ENCODE data around the gene SORCS1.

The SORCS1 gene

DNA sequence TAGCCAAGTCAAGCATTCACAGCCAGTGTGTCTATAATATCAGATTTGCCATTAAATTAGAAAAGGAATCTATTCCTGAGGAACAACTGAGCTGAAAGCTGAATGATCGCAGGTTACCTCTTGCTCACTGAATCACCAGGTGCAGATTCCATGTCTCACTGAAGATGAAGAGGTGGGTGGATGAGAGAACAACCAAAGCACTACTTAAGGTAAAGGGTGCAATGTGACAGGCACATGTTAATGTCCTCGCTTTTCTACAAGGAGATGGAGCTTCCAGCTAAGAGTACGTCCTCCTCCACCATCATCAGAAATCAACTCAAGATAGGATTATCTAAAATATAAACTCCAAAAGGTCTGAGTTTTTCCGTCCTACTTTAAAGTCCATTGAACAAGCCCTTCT, 4.6 kb downstream of the SORCS1 start:
- no peak overlapping the region for H3K27ac ChIP-seq (ENCODE audit: low read length)

DNA sequence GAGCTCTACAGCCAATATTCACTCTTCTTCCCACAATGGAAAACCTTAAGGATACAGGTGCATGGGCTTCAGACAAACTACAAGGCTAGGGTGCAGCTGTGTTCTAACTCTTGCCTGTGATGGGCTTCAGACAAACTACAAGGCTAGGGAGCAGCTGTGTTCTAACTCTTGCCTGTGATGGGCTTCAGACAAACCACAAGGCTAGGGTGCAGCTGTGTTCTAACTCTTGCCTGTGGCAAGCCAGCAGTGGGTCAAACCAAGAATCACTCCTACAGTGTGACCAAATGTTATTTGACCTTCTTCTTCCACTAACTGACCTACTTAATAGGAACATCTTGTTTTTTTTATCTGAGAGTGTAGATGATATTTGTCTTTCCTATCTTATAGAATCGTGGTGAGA, 7.4 kb downstream of the SORCS1 start:
- no peaks in the 10 kb centered on the region for H3K79me2 ChIP-seq (ENCODE audit: low read length)
- TF ChIP-seq EZH2 (optimal IDR thresholded peaks at IDR 0.05; ENCODE audit: low read depth, low read length) (no peak), EZH2phosphoT487 (IDR thresholded peaks at IDR 0.05; ENCODE audit: low read length) (no peak)
- TF ChIP-seq, protein P1, sequence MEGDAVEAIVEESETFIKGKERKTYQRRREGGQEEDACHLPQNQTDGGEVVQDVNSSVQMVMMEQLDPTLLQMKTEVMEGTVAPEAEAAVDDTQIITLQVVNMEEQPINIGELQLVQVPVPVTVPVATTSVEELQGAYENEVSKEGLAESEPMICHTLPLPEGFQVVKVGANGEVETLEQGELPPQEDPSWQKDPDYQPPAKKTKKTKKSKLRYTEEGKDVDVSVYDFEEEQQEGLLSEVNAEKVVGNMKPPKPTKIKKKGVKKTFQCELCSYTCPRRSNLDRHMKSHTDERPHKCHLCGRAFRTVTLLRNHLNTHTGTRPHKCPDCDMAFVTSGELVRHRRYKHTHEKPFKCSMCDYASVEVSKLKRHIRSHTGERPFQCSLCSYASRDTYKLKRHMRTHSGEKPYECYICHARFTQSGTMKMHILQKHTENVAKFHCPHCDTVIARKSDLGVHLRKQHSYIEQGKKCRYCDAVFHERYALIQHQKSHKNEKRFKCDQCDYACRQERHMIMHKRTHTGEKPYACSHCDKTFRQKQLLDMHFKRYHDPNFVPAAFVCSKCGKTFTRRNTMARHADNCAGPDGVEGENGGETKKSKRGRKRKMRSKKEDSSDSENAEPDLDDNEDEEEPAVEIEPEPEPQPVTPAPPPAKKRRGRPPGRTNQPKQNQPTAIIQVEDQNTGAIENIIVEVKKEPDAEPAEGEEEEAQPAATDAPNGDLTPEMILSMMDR (IDR thresholded peaks at IDR 0.05; ENCODE audit: low read length), result no peak
- H3K9me2 ChIP-seq (replicated peaks; ENCODE audit: insufficient read depth, low read length), result no peaks in the 10 kb centered on the region
- no peaks in the 10 kb centered on the region for H3K36me3 ChIP-seq (replicated peaks; ENCODE audit: insufficient read depth, low read length)
- H3F3A ChIP-seq (ENCODE audit: insufficient read depth, low read length), result no peaks in the 10 kb centered on the region
- no peak overlapping the region for H2AFZ ChIP-seq (ENCODE audit: low read length)
- H3K4me3 ChIP-seq (ENCODE audit: low read length), result no peak overlapping the region
- H3K4me2 ChIP-seq (ENCODE audit: low read depth, low read length), result no peak overlapping the region
- DNase-seq, result no peak
- H4K20me1 ChIP-seq (ENCODE audit: insufficient read depth, low read length), result no peaks in the 10 kb centered on the region
- H3K9ac ChIP-seq (ENCODE audit: low read length), result no peak overlapping the region
- H3K9me3 ChIP-seq (replicated peaks; ENCODE audit: insufficient read depth, low read length), result no peaks in the 10 kb centered on the region
- H3K4me1 ChIP-seq (ENCODE audit: low read length), result no peaks in the 10 kb centered on the region
- H3K27ac ChIP-seq (ENCODE audit: low read length), result no peak overlapping the region
- H3K27me3 ChIP-seq (replicated peaks; ENCODE audit: insufficient read depth, low read length), result no peaks in the 10 kb centered on the region

More for the DNA sequence above, 4.6 kb downstream of the SORCS1 start:
- no peaks in the 10 kb centered on the region for H3K27me3 ChIP-seq (replicated peaks; ENCODE audit: insufficient read depth, low read length)
- H4K20me1 ChIP-seq (ENCODE audit: insufficient read depth, low read length), result no peaks in the 10 kb centered on the region
- H2AFZ ChIP-seq (ENCODE audit: low read length), result no peak overlapping the region
- H3K4me3 ChIP-seq (ENCODE audit: low read length), result no peak overlapping the region
- no peaks in the 10 kb centered on the region for H3K9me3 ChIP-seq (replicated peaks; ENCODE audit: insufficient read depth, low read length)
- H3K79me2 ChIP-seq (ENCODE audit: low read length), result no peaks in the 10 kb centered on the region
- no peaks in the 10 kb centered on the region for H3F3A ChIP-seq (ENCODE audit: insufficient read depth, low read length)
- H3K4me1 ChIP-seq (ENCODE audit: low read length), result no peaks in the 10 kb centered on the region
- H3K9me2 ChIP-seq (replicated peaks; ENCODE audit: insufficient read depth, low read length), result no peaks in the 10 kb centered on the region
- DNase-seq, result no peak
- no peak for TF ChIP-seq EZH2phosphoT487 (IDR thresholded peaks at IDR 0.05; ENCODE audit: low read length)
- TF ChIP-seq, protein P1 (IDR thresholded peaks at IDR 0.05; ENCODE audit: low read length), result no peak
- no peak overlapping the region for H3K4me2 ChIP-seq (ENCODE audit: low read depth, low read length)
- no peak overlapping the region for H3K9ac ChIP-seq (ENCODE audit: low read length)
- H3K36me3 ChIP-seq (replicated peaks; ENCODE audit: insufficient read depth, low read length), result no peaks in the 10 kb centered on the region

DNA sequence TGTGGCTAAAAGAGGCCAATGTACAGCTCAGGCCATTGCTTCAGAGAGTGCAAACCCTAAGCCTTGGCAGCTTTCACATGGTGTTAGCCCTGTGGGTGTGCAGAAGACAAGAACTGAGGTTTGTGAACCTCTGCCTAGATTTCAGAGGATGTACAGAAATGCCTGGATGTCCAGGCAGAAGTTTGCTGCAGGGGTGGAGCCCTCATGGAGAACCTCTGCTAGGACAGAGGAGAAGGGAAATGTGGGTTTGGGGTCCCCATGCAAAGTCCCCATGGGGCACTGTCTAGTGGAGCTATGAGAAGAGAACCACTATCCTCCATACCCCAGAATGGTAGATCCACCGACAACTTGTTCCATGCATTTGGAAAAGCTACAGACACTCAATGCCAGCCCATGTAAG, 12.4 kb downstream of the SORCS1 start:
- Histone ChIP-seq H3K36me3 (replicated peaks; ENCODE audit: insufficient read depth, low read length) (no peaks in the 10 kb centered on the region), H3F3A (ENCODE audit: insufficient read depth, low read length) (no peaks in the 10 kb centered on the region), H3K4me3 (ENCODE audit: low read length) (no peak overlapping the region), H4K20me1 (ENCODE audit: insufficient read depth, low read length) (no peaks in the 10 kb centered on the region), H2AFZ (ENCODE audit: low read length) (no peak overlapping the region), H3K9me3 (replicated peaks; ENCODE audit: insufficient read depth, low read length) (no peaks in the 10 kb centered on the region), H3K9ac (ENCODE audit: low read length) (no peak overlapping the region), H3K79me2 (ENCODE audit: low read length) (no peaks in the 10 kb centered on the region), H3K4me1 (ENCODE audit: low read length) (no peaks in the 10 kb centered on the region), H3K27ac (ENCODE audit: low read length) (no peak overlapping the region), H3K27me3 (replicated peaks; ENCODE audit: insufficient read depth, low read length) (no peaks in the 10 kb centered on the region), H3K9me2 (replicated peaks; ENCODE audit: insufficient read depth, low read length) (no peaks in the 10 kb centered on the region), H3K4me2 (ENCODE audit: low read depth, low read length) (no peak overlapping the region)
- TF ChIP-seq EZH2 (optimal IDR thresholded peaks at IDR 0.05; ENCODE audit: low read depth, low read length) (no peak), EZH2phosphoT487 (IDR thresholded peaks at IDR 0.05; ENCODE audit: low read length) (no peak)
- TF ChIP-seq, protein P1 (IDR thresholded peaks at IDR 0.05; ENCODE audit: low read length), result no peak
- no peak for DNase-seq
